SK-N-SH treated with all-trans-retinoic acid at 6 μM for 48 hours (cell line): Measurements from ENCODE around the gene PHKA2.

ENCODE experiments used
- ARNTL ChIP-seq: fragments of 450-650 bp; formaldehyde crosslinking; IDR thresholded peaks from 2 replicates; pipeline ENCODE4 v1.5.0; 2020; ENCODE audit warnings: low read depth, mild to moderate bottlenecking, moderate library complexity, borderline replicate concordance
- CREB5 ChIP-seq: fragments of 250-450 bp; sonication (Bioruptor Pico); IDR thresholded peaks from 2 replicates; pipeline ENCODE4 v1.5.1; 2020; ENCODE audit warnings: low read depth, mild to moderate bottlenecking, moderate library complexity
- CSDC2 ChIP-seq: fragments of 250-450 bp; sonication (Bioruptor Pico); IDR thresholded peaks from 2 replicates; pipeline ENCODE4 v1.5.0; 2020; ENCODE audit warnings: mild to moderate bottlenecking, moderate library complexity
- ISL1 ChIP-seq: fragments of 250-450 bp; sonication (Bioruptor Pico); IDR thresholded peaks from 2 replicates; pipeline ENCODE4 v2.1.2; 2022; ENCODE audit warnings: mild to moderate bottlenecking, moderate library complexity
- PATZ1 ChIP-seq: fragments of 250-450 bp; sonication (Bioruptor Pico); IDR thresholded peaks from 2 replicates; pipeline ENCODE4 v1.8.0; 2020; ENCODE audit warnings: mild to moderate bottlenecking, moderate library complexity, borderline replicate concordance
- POU6F1 ChIP-seq: fragments of 250-450 bp; sonication (Bioruptor Pico); IDR thresholded peaks from 2 replicates; pipeline ENCODE4 v1.8.0; 2021; ENCODE audit warnings: low read depth, mild to moderate bottlenecking, moderate library complexity, borderline replicate concordance
- PPARA ChIP-seq: fragments of 250-450 bp; sonication (Bioruptor Pico); IDR thresholded peaks from 2 replicates; pipeline ENCODE4 v1.5.0; 2020; ENCODE audit warnings: mild to moderate bottlenecking, borderline replicate concordance
- RARB ChIP-seq: fragments of 250-450 bp; sonication (Bioruptor Pico); IDR thresholded peaks from 2 replicates; pipeline ENCODE4 v1.8.0; 2021; ENCODE audit warnings: mild to moderate bottlenecking, moderate library complexity
- SNAI2 ChIP-seq: fragments of 250-450 bp; sonication (Bioruptor Pico); IDR thresholded peaks from 2 replicates; pipeline ENCODE4 v1.5.0; 2020; ENCODE audit warnings: mild to moderate bottlenecking, moderate library complexity
- ZFP30 ChIP-seq: fragments of 450-650 bp; formaldehyde crosslinking; IDR thresholded peaks from 2 replicates; pipeline ENCODE4 v1.5.0; 2022; ENCODE audit warnings: mild to moderate bottlenecking, moderate library complexity
- ZNF565 ChIP-seq: fragments of 450-650 bp; formaldehyde crosslinking; conservative IDR thresholded peaks from 2 replicates; pipeline ENCODE4 v1.5.0; 2020; ENCODE audit warnings: low read depth, mild to moderate bottlenecking, moderate library complexity

- no peak for TF ChIP-seq ARNTL (CRISPR knock-in tag)
- TF ChIP-seq POU6F1 (CRISPR knock-in tag), result no peak
- no peak for TF ChIP-seq SNAI2 (CRISPR knock-in tag)
- no peak for TF ChIP-seq PATZ1 (CRISPR knock-in tag)
- no peak for TF ChIP-seq RARB (CRISPR knock-in tag)
- TF ChIP-seq PPARA (CRISPR knock-in tag), result no peak
- TF ChIP-seq ISL1 (CRISPR knock-in tag), result no peak
- TF ChIP-seq ZFP30 (CRISPR knock-in tag), result no peak
- no peak for TF ChIP-seq ZNF565
- no peak for TF ChIP-seq CREB5
- no peak for TF ChIP-seq CSDC2 (CRISPR knock-in tag)
Observed at GRCh38 chrX:18966624-18967023, 17.3 kb downstream of the PHKA2 start.
